Measurements from ENCODE around the gene SYNJ2.

Gene SYNJ2

DNA sequence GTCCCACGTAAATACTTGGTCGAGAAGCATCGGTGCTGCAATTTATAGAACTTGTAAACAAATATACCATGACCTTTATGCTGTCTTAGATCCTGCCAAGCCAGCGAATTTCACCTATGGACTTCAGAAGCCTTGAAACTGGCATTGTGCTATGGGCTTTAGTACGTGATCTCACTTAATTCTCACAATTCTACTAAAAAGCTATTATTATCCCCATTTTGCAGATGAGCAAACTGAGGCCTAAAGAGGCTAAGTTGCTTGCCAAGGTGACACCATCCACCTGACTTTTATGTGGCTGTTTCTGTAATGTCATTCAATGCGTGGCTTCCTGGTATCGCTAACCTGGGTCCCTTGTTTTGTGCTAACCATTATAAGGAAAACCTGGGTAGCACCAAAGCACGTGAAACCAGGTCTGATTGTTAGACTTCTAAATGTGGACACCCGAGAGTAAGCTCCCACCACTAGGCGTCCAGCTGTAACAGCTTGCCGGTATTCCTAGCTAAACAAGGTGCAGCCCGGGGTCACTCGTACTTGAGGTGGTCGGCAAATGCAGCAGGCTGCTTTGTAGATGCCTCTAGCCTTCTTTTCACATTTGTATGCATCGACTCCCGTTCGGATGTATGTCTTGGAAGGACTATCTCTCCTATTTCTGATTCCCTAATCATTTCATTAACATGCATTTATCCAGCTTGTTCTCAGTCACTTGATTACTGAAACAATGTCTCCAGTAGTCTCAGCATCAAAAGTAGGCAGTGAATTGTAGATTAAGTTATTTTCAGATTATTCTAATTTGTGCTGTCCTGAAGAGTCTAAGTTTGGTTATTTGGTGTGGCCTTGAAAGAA lies 1.1 kb downstream of the SYNJ2 start:
- DNase-seq = no peak

- DNase-seq = no peak
Observed at GRCh38 chr6:157983406-157984119, 1.9 kb downstream of the SYNJ2 start.

GRCh38 chr6:157984128-157984527 lies 2.5 kb downstream of the SYNJ2 start:
- no peak for DNase-seq

DNA sequence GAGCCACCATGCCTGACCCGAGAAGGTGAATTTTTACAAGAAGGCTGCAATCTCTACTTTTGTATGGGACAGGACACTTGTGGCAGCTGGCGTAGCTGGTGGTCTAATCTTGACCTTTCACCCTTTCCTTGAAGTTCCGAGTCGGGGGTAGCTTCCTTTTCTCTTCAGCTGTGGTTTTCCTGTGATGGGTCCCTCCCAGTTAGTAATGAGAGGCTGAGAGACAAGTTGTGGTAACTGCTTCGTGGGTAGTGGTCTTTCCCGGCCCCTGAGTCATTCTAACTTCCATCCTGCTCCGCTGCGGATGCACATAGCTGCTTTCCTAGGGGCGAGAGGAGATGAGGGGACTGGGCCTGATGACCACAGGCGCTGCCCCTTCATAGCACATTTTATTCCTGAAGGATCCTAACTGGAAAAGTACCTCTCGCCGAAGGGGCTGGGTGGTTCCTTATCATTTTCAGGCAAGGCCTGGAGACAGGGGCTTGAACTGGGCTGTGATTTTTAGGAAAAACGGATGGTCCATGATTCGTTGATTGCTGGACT lies 3.1 kb downstream of the SYNJ2 start:
- DNase-seq = no peak

GRCh38 chr6:157985378-157986155 lies 3.9 kb downstream of the SYNJ2 start:
- DNase-seq = no peak

GRCh38 chr6:157987788-157988699 lies 6.4 kb downstream of the SYNJ2 start:
- DNase-seq = no peak

- DNase-seq = no peak
Observed at GRCh38 chr6:157988700-157989063, 7.0 kb downstream of the SYNJ2 start.

- DNase-seq = peak in 1 of 2 experiments; percentile 14
Observed at GRCh38 chr6:157989541-157990289, 8.1 kb downstream of the SYNJ2 start.

DNA sequence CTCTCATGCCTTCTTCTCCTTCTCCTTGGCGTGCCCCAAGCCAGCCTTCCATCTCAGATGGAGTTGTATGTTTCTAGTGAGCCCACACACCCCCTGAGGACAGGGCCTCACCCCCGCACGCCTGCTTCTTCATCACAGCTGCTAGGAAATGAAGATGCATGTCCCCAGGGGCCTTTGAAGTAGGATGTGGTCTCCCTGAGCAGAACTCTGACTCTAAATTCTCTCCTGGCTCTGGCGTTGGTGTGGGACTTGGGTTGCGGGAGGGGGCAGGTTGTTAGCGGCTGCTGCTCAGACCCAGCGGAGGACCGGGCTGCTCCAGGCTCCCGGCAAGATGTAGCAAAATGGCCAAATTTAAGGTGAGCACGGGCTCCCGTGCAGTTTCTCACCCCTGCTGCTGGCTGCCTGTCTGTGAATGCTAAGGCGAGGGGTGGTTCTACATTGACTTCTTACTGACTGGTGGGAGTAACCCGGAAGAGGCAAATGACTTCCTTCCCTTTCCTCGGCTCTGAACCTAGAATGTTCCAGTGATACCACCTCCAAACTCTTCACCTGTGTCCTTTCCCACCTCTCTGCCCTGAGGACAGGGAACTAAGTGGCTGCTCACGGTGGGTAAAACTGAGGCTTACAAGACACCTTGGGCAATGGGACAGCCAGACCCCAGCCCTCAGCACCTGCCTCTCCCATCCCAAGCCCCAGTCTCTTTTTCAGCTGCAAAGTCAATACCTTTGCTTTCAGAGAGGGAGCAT lies 8.8 kb downstream of the SYNJ2 start:
- DNase-seq = no peak

DNA sequence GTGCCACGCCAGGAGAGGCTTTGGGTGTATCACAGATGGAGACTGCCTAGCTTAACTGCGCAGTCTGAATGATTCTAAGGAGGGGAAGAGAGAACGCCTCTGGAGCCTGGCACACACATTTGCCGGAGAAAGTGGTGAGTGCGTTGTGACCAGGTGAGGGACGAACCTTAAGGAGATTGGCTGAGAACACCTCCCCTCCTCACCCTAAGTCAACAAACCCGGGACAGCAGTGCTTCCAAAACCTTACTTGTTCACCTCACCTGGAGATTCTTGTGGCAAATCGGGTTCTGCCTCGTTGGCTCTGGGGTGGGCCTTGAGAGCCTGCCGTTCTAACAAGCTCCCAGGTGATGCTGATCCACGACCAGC lies 9.4 kb downstream of the SYNJ2 start:
- peak in 1 of 2 experiments; percentile 52 for DNase-seq

DNA sequence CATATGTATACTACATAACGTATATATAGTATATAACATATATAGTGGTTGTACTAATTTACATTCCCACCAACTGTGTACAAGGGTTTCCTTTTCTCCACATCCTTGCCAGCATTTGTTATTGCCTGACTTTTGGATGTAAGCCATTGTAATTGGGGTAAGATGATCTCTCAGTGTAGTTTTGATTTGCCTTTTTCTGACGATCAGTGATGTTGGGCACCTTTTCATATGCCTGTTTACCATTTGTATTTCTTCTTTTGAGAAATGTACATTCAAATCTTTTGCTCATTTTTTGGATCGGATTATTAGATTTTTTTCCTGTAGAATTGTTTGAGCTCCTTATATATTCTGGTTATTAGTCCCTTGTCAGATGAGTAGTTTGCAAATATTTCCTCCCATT lies 11.4 kb downstream of the SYNJ2 start:
- no peak for DNase-seq

DNA sequence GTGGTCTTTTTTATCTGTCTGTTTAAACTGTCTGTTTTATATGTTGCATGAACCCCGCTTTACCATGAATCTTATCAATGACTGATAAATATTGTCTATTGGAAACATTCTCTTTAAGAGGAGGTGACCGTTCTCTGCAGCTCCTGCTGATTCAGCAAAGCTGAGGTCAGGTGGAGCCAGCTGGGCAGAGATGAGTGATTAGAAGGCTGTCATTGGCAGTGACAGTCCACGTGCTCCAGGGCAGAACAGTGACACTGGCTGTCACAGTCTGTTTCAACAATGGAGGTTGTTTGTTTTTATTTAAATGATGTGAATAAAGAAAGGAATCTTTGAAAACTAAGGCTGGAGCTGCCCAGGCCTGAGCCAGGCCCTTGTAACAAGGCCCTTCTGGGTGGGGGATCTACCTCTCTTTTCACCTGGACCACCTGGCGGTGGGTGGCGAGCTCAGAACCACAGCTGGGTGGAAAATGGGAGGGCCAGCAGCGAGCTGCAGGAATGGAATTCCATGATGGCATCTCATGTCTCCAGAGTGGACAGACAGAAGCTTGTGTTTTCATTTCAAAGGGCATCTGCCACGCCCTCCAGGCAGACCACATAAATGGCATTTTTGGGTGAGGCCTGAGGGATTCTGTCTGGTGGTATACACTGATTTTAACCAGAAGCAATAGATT lies 12.6 kb downstream of the SYNJ2 start:
- DNase-seq = no peak

GRCh38 chr6:157995458-157995857 lies 13.8 kb downstream of the SYNJ2 start:
- DNase-seq = no peak

- DNase-seq = no peak
Observed at GRCh38 chr6:157996201-157996712, 14.6 kb downstream of the SYNJ2 start.

DNA sequence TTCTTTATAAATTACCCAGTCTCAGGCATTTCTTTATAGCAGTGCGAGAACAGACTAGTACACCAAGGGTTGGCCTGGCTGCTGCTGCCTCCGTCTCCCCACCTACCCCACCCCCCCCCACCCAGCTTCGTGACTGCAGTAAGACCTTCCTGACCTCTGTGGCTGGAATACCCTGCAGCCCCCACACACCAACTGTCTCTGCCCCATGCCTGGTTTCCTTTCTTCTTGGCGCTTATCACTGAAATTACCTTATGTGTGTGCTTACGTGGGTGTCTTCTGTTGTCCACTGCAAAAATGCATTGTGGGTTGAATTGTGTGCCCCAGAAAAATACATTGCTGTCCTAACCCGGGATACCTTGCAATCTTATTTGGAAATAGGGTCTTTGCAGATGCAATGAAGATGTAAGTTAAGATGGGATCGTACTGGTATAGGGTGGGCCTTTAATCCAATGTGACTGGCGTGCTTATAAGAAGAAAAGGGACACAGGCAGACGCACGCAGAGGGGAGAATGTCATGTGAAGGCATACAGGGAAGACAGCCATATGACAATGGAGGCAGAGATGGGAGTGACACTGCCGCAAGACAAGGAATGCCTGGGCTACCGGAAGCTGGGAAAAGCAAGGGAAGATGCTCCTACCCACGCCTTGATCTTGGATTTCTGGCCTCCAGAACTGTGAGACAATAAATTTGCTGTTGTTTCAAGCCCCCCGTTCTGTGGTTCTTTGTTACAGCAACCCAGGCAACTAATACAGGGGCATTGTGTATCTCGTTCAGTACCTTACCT lies 15.4 kb downstream of the SYNJ2 start:
- DNase-seq = no peak

DNA sequence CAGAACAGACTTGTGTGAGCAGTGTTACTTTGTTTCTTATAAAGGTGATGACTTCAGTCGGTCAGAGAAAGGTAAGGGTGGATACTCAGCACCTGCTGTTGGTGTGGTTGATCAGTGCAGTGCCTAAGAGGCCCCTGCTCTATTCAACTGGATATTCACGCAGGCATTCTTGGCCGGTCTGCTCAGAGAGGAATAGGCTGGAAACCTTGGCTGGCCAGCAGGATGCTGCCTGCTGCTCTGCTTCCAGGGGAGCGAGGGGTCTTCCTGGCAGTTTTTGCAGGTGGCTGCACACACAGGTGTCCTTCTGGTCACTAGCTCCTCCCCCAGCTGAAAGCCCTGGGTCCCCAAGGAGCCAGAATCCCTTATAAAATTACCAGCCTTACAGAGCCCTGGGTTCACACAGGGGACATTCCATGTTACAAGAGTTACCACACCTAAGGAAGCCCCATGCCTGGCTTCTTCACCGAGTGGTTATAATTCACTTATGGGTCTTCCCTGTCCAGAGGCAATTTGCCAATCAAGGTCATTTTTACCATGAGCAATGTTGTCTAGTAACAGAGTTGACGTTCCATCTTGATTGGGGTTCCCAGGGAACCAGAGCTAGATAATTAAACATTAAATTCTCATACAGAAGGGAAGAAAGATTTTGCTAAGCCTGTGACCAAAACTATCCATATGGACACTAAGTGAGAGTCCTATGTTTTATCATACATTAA lies 16.4 kb downstream of the SYNJ2 start:
- no peak for DNase-seq

- no peak for DNase-seq
Observed at GRCh38 chr6:157998707-157999167, 17.1 kb downstream of the SYNJ2 start.

Data from NCI-H187 (cell line).